Spleen (tissue), 7 donors: ENCODE data around the gene NR4A2.

Source experiments
- CTCF ChIP-seq, 11 experiments: fragments of 200-600 bp in 7 of 11; fragments of 450-650 bp in 4 of 11; sonication (generic) in 4 of 11; IDR thresholded peaks in 8 of 11; conservative IDR thresholded peaks in 3 of 11; 1 replicate in 7 of 11; 2 replicates in 4 of 11; pipeline versions ENCODE4 v1.4.0 to v1.8.0; 2016 to 2021; ENCODE audit warnings: antibody characterized with exemption in 11 of 11, inconsistent platforms in 4 of 11, mild to moderate bottlenecking in 1 of 11
- POLR2A ChIP-seq, 3 donors: fragments of 450-650 bp; IDR thresholded peaks; one replicate each; pipeline ENCODE4 v1.5.1; 2017; ENCODE audit warnings: antibody characterized with exemption in 3 of 3, mild to moderate bottlenecking in 1 of 3
- POLR2AphosphoS5 ChIP-seq, 3 donors: sonication (generic); formaldehyde crosslinking; IDR thresholded peaks; one replicate each; pipeline ENCODE4 v1.5.1; 2017; ENCODE audit warnings: antibody characterized with exemption in 3 of 3
- donor health status: DM: no; HTN: no; CAD: no; lungs with moderate emphysema.
- donor health status: DM: no; HTN: no; CAD: no.
- donor health status: DM: no; HTN: no; CAD: no.

GRCh38 chr2:156346731-156347130 is 14.2 kb upstream of the NR4A2 start:
- TF ChIP-seq CTCF (IDR thresholded peaks at IDR 0.05 in 8 of 11, conservative IDR thresholded peaks at IDR 0.05 in 3 of 11), result no peak
- TF ChIP-seq POLR2AphosphoS5 (IDR thresholded peaks at IDR 0.05), result no peak
- TF ChIP-seq POLR2A (IDR thresholded peaks at IDR 0.05), result no peak
